OCI-LY1 (cell line): ENCODE results near the gene MYO18B.

Source experiments
- CTCF ChIP-seq: fragments of 200-600 bp; sonication (generic), shearing (Covaris generic); IDR thresholded peaks from 2 replicates; pipeline ENCODE4 v1.5.1; 2017; ENCODE audit warnings: mild to moderate bottlenecking, antibody characterized with exemption, low read length, moderate library complexity, mixed read lengths
- EZH2 ChIP-seq: fragments of 200-600 bp; sonication (generic), shearing (Covaris generic); IDR thresholded peaks from 2 replicates; pipeline ENCODE4 v1.8.0; 2017; ENCODE audit warnings: borderline replicate concordance, mixed run types, mild to moderate bottlenecking, antibody characterized with exemption, low read length, moderate library complexity, mixed read lengths

GRCh38 chr22:25930788-25931310, 188.9 kb downstream of the MYO18B start:
- TF ChIP-seq CTCF: no peak
- TF ChIP-seq EZH2: no peak
